ENCODE results near the gene DNMT3A. TPM values are rescaled to one million over a fixed set of nuclear protein-coding genes. Genes with fewer than 3 reads are reported as not detected.

The DNMT3A gene
- total and polyA plus RNA-seq, 2 of the 8 experiments (the other 6 are each of a cell fraction or from before 2014, with no cell fraction given): 33.6 to 178 TPM

- TF ChIP-seq, protein P1, sequence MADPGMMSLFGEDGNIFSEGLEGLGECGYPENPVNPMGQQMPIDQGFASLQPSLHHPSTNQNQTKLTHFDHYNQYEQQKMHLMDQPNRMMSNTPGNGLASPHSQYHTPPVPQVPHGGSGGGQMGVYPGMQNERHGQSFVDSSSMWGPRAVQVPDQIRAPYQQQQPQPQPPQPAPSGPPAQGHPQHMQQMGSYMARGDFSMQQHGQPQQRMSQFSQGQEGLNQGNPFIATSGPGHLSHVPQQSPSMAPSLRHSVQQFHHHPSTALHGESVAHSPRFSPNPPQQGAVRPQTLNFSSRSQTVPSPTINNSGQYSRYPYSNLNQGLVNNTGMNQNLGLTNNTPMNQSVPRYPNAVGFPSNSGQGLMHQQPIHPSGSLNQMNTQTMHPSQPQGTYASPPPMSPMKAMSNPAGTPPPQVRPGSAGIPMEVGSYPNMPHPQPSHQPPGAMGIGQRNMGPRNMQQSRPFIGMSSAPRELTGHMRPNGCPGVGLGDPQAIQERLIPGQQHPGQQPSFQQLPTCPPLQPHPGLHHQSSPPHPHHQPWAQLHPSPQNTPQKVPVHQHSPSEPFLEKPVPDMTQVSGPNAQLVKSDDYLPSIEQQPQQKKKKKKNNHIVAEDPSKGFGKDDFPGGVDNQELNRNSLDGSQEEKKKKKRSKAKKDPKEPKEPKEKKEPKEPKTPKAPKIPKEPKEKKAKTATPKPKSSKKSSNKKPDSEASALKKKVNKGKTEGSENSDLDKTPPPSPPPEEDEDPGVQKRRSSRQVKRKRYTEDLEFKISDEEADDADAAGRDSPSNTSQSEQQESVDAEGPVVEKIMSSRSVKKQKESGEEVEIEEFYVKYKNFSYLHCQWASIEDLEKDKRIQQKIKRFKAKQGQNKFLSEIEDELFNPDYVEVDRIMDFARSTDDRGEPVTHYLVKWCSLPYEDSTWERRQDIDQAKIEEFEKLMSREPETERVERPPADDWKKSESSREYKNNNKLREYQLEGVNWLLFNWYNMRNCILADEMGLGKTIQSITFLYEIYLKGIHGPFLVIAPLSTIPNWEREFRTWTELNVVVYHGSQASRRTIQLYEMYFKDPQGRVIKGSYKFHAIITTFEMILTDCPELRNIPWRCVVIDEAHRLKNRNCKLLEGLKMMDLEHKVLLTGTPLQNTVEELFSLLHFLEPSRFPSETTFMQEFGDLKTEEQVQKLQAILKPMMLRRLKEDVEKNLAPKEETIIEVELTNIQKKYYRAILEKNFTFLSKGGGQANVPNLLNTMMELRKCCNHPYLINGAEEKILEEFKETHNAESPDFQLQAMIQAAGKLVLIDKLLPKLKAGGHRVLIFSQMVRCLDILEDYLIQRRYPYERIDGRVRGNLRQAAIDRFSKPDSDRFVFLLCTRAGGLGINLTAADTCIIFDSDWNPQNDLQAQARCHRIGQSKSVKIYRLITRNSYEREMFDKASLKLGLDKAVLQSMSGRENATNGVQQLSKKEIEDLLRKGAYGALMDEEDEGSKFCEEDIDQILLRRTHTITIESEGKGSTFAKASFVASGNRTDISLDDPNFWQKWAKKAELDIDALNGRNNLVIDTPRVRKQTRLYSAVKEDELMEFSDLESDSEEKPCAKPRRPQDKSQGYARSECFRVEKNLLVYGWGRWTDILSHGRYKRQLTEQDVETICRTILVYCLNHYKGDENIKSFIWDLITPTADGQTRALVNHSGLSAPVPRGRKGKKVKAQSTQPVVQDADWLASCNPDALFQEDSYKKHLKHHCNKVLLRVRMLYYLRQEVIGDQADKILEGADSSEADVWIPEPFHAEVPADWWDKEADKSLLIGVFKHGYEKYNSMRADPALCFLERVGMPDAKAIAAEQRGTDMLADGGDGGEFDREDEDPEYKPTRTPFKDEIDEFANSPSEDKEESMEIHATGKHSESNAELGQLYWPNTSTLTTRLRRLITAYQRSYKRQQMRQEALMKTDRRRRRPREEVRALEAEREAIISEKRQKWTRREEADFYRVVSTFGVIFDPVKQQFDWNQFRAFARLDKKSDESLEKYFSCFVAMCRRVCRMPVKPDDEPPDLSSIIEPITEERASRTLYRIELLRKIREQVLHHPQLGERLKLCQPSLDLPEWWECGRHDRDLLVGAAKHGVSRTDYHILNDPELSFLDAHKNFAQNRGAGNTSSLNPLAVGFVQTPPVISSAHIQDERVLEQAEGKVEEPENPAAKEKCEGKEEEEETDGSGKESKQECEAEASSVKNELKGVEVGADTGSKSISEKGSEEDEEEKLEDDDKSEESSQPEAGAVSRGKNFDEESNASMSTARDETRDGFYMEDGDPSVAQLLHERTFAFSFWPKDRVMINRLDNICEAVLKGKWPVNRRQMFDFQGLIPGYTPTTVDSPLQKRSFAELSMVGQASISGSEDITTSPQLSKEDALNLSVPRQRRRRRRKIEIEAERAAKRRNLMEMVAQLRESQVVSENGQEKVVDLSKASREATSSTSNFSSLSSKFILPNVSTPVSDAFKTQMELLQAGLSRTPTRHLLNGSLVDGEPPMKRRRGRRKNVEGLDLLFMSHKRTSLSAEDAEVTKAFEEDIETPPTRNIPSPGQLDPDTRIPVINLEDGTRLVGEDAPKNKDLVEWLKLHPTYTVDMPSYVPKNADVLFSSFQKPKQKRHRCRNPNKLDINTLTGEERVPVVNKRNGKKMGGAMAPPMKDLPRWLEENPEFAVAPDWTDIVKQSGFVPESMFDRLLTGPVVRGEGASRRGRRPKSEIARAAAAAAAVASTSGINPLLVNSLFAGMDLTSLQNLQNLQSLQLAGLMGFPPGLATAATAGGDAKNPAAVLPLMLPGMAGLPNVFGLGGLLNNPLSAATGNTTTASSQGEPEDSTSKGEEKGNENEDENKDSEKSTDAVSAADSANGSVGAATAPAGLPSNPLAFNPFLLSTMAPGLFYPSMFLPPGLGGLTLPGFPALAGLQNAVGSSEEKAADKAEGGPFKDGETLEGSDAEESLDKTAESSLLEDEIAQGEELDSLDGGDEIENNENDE (IDR thresholded peaks at IDR 0.05; ENCODE audit: insufficient replicate concordance, low read length): no peak
- TF ChIP-seq RNF2 (IDR thresholded peaks at IDR 0.05; ENCODE audit: borderline replicate concordance, low read depth, low read length, missing control alignments, poor library complexity, severe bottlenecking) (no peak), NANOG (IDR thresholded peaks at IDR 0.05; ENCODE audit: insufficient read depth, low read depth, low read length, poor library complexity, severe bottlenecking) (no peak), RFX5 (IDR thresholded peaks at IDR 0.05; ENCODE audit: borderline replicate concordance, low read depth, low read length) (no peak), CEBPB (IDR thresholded peaks at IDR 0.05; ENCODE audit: low read depth, low read length) (no peak), CBX5 (IDR thresholded peaks at IDR 0.05; ENCODE audit: low read depth, low read length) (no peak), SP1 (IDR thresholded peaks at IDR 0.05; ENCODE audit: low read depth, low read length) (no peak), EGR1 (IDR thresholded peaks at IDR 0.05; ENCODE audit: borderline replicate concordance, low read depth, low read length) (no peak), SP4 (IDR thresholded peaks at IDR 0.05; ENCODE audit: low read length) (no peak), CHD2 (IDR thresholded peaks at IDR 0.05; ENCODE audit: low read length) (no peak)
Observed at GRCh38 chr2:25197336-25198208, 144.2 kb downstream of the DNMT3A start (continued).
